Subcutaneous abdominal adipose tissue (tissue), 5 donors: Measurements from ENCODE around the gene CDR2.
A peak's percentile ranks its signal among the peaks of the same experiment; 100 is the strongest.

ENCODE experiments used
- H3K27ac ChIP-seq: one replicate; pipeline ENCODE4 v1.7.0; 2013; ENCODE audit warnings: low read depth, mild to moderate bottlenecking, inconsistent platforms, low read length, moderate library complexity
- H3K27me3 ChIP-seq, 5 donors: one replicate each; pipeline ENCODE4 v1.7.0; 2013; ENCODE audit warnings: low read length in 5 of 5, inconsistent platforms in 1 of 5; ENCODE audit not compliant: control insufficient read depth in 5 of 5, insufficient read depth in 4 of 5
- H3K36me3 ChIP-seq, 5 donors: one replicate each; pipeline ENCODE4 v1.7.0; 2013; ENCODE audit warnings: low read length in 5 of 5; ENCODE audit not compliant: control insufficient read depth in 5 of 5, insufficient read depth in 5 of 5
- H3K4me1 ChIP-seq, 5 donors: one replicate each; pipeline ENCODE4 v1.7.0; 2013; ENCODE audit warnings: low read length in 5 of 5, mild to moderate bottlenecking in 3 of 5, moderate library complexity in 1 of 5; ENCODE audit not compliant: control insufficient read depth in 5 of 5, insufficient read depth in 5 of 5
- H3K4me3 ChIP-seq, 5 donors: one replicate each; pipeline ENCODE4 v1.7.0; 2013; ENCODE audit warnings: low read length in 5 of 5, low read depth in 1 of 5
- H3K9ac ChIP-seq, 5 donors: one replicate each; pipeline ENCODE4 v1.7.0; 2013; ENCODE audit warnings: low read length in 5 of 5, mild to moderate bottlenecking in 4 of 5, moderate library complexity in 3 of 5
- H3K9me3 ChIP-seq, 5 donors: one replicate each; pipeline ENCODE4 v1.7.0; 2013; ENCODE audit warnings: low read length in 5 of 5; ENCODE audit not compliant: control insufficient read depth in 5 of 5
- donor health status: healthy.
- donor health status: healthy.
- donor health status: healthy.
- donor health status: healthy.
- donor health status: healthy.

CDR2 gene

GRCh38 chr16:22381392-22381791 is 7.0 kb upstream of the CDR2 start:
- Histone ChIP-seq H3K4me1 (peaks cover 0 to 13% (median 8%) of the 10 kb centered on the region in 5 donors), H3K27ac (no peak overlapping the region), H3K36me3 (peaks cover 0 to 3% (median 0%) of the 10 kb centered on the region in 5 donors), H3K9me3 (no peaks in the 10 kb centered on the region), H3K9ac (no peak overlapping the region), H3K27me3 (no peaks in the 10 kb centered on the region), H3K4me3 (no peak overlapping the region)

GRCh38 chr16:22380529-22380928 is 6.1 kb upstream of the CDR2 start:
- Histone ChIP-seq H3K9me3 (no peaks in the 10 kb centered on the region), H3K4me3 (no peak overlapping the region), H3K27ac (no peak overlapping the region), H3K9ac (no peak overlapping the region), H3K27me3 (no peaks in the 10 kb centered on the region), H3K4me1 (peaks cover 0 to 16% (median 12%) of the 10 kb centered on the region in 5 donors), H3K36me3 (peaks cover 0 to 3% (median 0%) of the 10 kb centered on the region in 5 donors)

- Histone ChIP-seq H3K4me1 (peaks cover 0 to 24% (median 18%) of the 10 kb centered on the region in 5 donors), H3K27ac (no peak overlapping the region), H3K9ac (no peak overlapping the region), H3K27me3 (no peaks in the 10 kb centered on the region), H3K9me3 (no peaks in the 10 kb centered on the region), H3K36me3 (peaks cover 0 to 3% (median 0%) of the 10 kb centered on the region in 5 donors), H3K4me3 (no peak overlapping the region)
These were observed 5.2 kb upstream of the CDR2 start for GRCh38 chr16:22379656-22380055.

GRCh38 chr16:22375963-22376640 is 1.7 kb upstream of the CDR2 start:
- Histone ChIP-seq H3K9me3 (no peaks in the 10 kb centered on the region), H3K27me3 (no peaks in the 10 kb centered on the region), H3K36me3 (no peaks in the 10 kb centered on the region), H3K4me3 (no peak overlapping the region), H3K27ac (no peak overlapping the region), H3K4me1 (peaks cover 0 to 46% (median 36%) of the 10 kb centered on the region in 5 donors), H3K9ac (no peak overlapping the region)

- H3K27ac ChIP-seq, result peak overlapping the region; percentile 67
These were observed 921 bp upstream of the CDR2 start for GRCh38 chr16:22375117-22375962.

GRCh38 chr16:22373662-22374310 is 633 bp downstream of the CDR2 start:
- no peaks in the 10 kb centered on the region for H3K27me3 ChIP-seq
- H3K9ac ChIP-seq, result peak overlapping the region; percentile 77 to 90 (median 83)
- H3K4me3 ChIP-seq, result peak overlapping the region; percentile 75 to 91 (median 88)
- H3K27ac ChIP-seq, result peak overlapping the region; percentile 69
- peaks cover 0 to 59% (median 44%) of the 10 kb centered on the region in 5 donors for H3K4me1 ChIP-seq
- no peaks in the 10 kb centered on the region for H3K9me3 ChIP-seq
- no peaks in the 10 kb centered on the region for H3K36me3 ChIP-seq

More at GRCh38 chr16:22375117-22375962, 921 bp upstream of the CDR2 start:
- H3K9ac ChIP-seq, result peak overlapping the region; percentile 48 to 88 (median 83)
- H3K4me3 ChIP-seq, result peak overlapping the region; percentile 81 to 91 (median 88)
- H3K9me3 ChIP-seq, result no peaks in the 10 kb centered on the region
- H3K4me1 ChIP-seq, result peaks cover 0 to 43% (median 34%) of the 10 kb centered on the region in 5 donors
- H3K36me3 ChIP-seq, result no peaks in the 10 kb centered on the region
- no peaks in the 10 kb centered on the region for H3K27me3 ChIP-seq

GRCh38 chr16:22372882-22373661 is 1.3 kb downstream of the CDR2 start:
- Histone ChIP-seq H3K4me1 (peaks cover 0 to 59% (median 44%) of the 10 kb centered on the region in 5 donors), H3K36me3 (no peaks in the 10 kb centered on the region), H3K27me3 (no peaks in the 10 kb centered on the region), H3K9ac (peak overlapping the region; percentile 77 to 90 (median 83)), H3K9me3 (no peaks in the 10 kb centered on the region), H3K4me3 (peak overlapping the region; percentile 75 to 91 (median 88)), H3K27ac (peak overlapping the region; percentile 69)

GRCh38 chr16:22370038-22370820 is 4.2 kb downstream of the CDR2 start:
- Histone ChIP-seq H3K9me3 (no peaks in the 10 kb centered on the region), H3K9ac (peak overlapping the region in 1 of 5 donors; percentile 10), H3K4me3 (no peak overlapping the region), H3K27ac (peak overlapping the region; percentile 65), H3K4me1 (peaks cover 0 to 54% (median 38%) of the 10 kb centered on the region in 5 donors), H3K36me3 (no peaks in the 10 kb centered on the region), H3K27me3 (no peaks in the 10 kb centered on the region)
